Panc1 (cell line): ENCODE measurements around the gene PCDHB1. TPM values are rescaled to one million over a fixed set of nuclear protein-coding genes. Genes with fewer than 3 reads are reported as not detected.

Source experiments
- ATAC-seq: fragments of 200-7000 bp; cut with Tn5 transposase; 2 replicates; pipeline ENCODE4 v1.9.1; 2020; ENCODE audit warnings: mild to moderate bottlenecking, moderate library complexity
- BruUV-seq: library from RNA; stranded (reverse); fragments of 400-500 nt; replicated peaks from 2 replicates; lab custom pipeline; 2021; lab: Mats Ljungman, UMichigan
- CTCF ChIA-PET: fragments of 300-600 bp; sonication (Branson Sonifier 250); formaldehyde crosslinking; loops from one replicate; lab custom pipeline; 2022; ENCODE audit warnings: antibody characterized with exemption; lab: Charles Lee
- POLR2A ChIA-PET: fragments of 300-600 bp; sonication (Branson Sonifier 250); formaldehyde crosslinking; loops from one replicate; lab custom pipeline; 2022; ENCODE audit warnings: antibody characterized with exemption; lab: Charles Lee
- DNase-seq: peaks from one replicate; pipeline ENCODE4 v3.0.0-alpha.2; 2010; ENCODE audit warnings: low read depth, low spot score
- H3K27ac ChIP-seq: 2 replicates; pipeline ENCODE4 v1.5.1; 2011; ENCODE audit warnings: mild to moderate bottlenecking, low read length, inconsistent platforms
- H3K27me3 ChIP-seq: fragments of 200-500 bp; sonication (Bioruptor generic); 2 replicates; pipeline ENCODE4 v1.6.0; 2014; ENCODE audit warnings: low read length, inconsistent platforms; ENCODE audit not compliant: control insufficient read depth, insufficient read depth
- H3K36me3 ChIP-seq: fragments of 200-500 bp; sonication (Bioruptor generic); 2 replicates; pipeline ENCODE4 v1.5.1; 2014; ENCODE audit warnings: inconsistent platforms, mild to moderate bottlenecking, low read length, moderate library complexity; ENCODE audit not compliant: control insufficient read depth, insufficient read depth
- H3K4me1 ChIP-seq: 2 replicates; pipeline ENCODE4 v1.5.1; 2011; ENCODE audit warnings: inconsistent platforms, mild to moderate bottlenecking, low read length, moderate library complexity; ENCODE audit not compliant: control insufficient read depth, insufficient read depth
- H3K4me3 ChIP-seq, 2 experiments: 2 replicates each; pipeline ENCODE4 v1.5.1; 2011 to 2012; ENCODE audit warnings: low read depth in 2 of 2, low read length in 2 of 2, mild to moderate bottlenecking in 2 of 2, inconsistent platforms in 1 of 2, moderate library complexity in 1 of 2
- H3K9me3 ChIP-seq: fragments of 200-500 bp; sonication (Bioruptor generic); 2 replicates; pipeline ENCODE4 v1.5.1; 2014; ENCODE audit warnings: low read depth, mild to moderate bottlenecking, inconsistent platforms, low read length, moderate library complexity; ENCODE audit not compliant: control insufficient read depth, insufficient read depth
- CTCF ChIP-seq: fragments of 450-650 bp; IDR thresholded peaks from 2 replicates; pipeline ENCODE4 v1.5.1; 2017; ENCODE audit warnings: mild to moderate bottlenecking
- POLR2AphosphoS5 ChIP-seq: IDR thresholded peaks from 2 replicates; pipeline ENCODE4 v1.6.1; 2012; ENCODE audit warnings: mild to moderate bottlenecking, low read depth, low read length, moderate library complexity
- REST ChIP-seq, 2 experiments: IDR thresholded peaks; 2 replicates each; pipeline ENCODE4 v1.6.1; 2011 to 2012; ENCODE audit warnings: low read depth in 2 of 2, control low read depth in 1 of 2, low read length in 1 of 2, mild to moderate bottlenecking in 1 of 2, moderate library complexity in 1 of 2; ENCODE audit not compliant: insufficient read depth in 1 of 2
- SIN3A ChIP-seq: IDR thresholded peaks from 2 replicates; pipeline ENCODE4 v1.6.1; 2012; ENCODE audit warnings: low read depth, mild to moderate bottlenecking, low read length, moderate library complexity, borderline replicate concordance; ENCODE audit not compliant: insufficient read depth
- TCF7L2 ChIP-seq: IDR thresholded peaks from 2 replicates; pipeline ENCODE4 v1.6.1; 2011; ENCODE audit warnings: mild to moderate bottlenecking, low read depth, low read length, inconsistent platforms
- in situ Hi-C: cut with HindIII; loops from 2 replicates; pipeline ENCODE4 v1.10.0; 2016; ENCODE audit warnings: low sequenced_read_pairs, low pct_unique_long_range_greater_than_20kb
- intact Hi-C: fragments of 100-400 bp; cut with micrococcal nuclease; formaldehyde crosslinking; loops from one replicate; pipeline ENCODE4 v1.10.0; 2022; ENCODE audit not compliant: unreplicated experiment
- total RNA-seq: library from RNA; stranded (reverse); gene quantifications from one replicate; pipeline ENCODE4 v1.2.1, GENCODE V29; 2021; ENCODE audit not compliant: unreplicated experiment

Gene PCDHB1
- total RNA-seq, 1 experiment from 2014 or later: 0.05 TPM

GRCh38 chr5:141001844-141002604 lies 49.1 kb upstream of the PCDHB1 start:
- CTCF ChIA-PET: no interaction called here
- DNase-seq (no peak), ATAC-seq (peak; percentile 74)
- no peaks in the 10 kb centered on the region for H3K9me3 ChIP-seq
- H3K36me3 ChIP-seq: no peaks in the 10 kb centered on the region
- no TSS peak for BruUV-seq
- intact Hi-C loops: no loop called here
- H3K4me1 ChIP-seq: peaks cover 43% of the 10 kb centered on the region
- POLR2A ChIA-PET: no interaction called here
- in situ Hi-C loops: no loop called here
- H3K27ac ChIP-seq: peak overlapping the region; percentile 88
- TF ChIP-seq POLR2AphosphoS5 (no peak), REST (IDR thresholded peaks at IDR 0.05; ENCODE audit: insufficient read depth in 1 of 2, low read depth in 2 of 2, low read length in 1 of 2) (no peak), CTCF (no peak), TCF7L2 (no peak), SIN3A (no peak)
- peak overlapping the region; percentile 46 to 73 for H3K4me3 ChIP-seq
- no peaks in the 10 kb centered on the region for H3K27me3 ChIP-seq

- intact Hi-C loops (no loop called here), in situ Hi-C loops (no loop called here)
- Histone ChIP-seq H3K36me3 (no peaks in the 10 kb centered on the region), H3K4me1 (peaks cover 43% of the 10 kb centered on the region), H3K4me3 (peak overlapping the region in 1 of 2 experiments; percentile 73; a peak in 1 of 4 replicates), H3K27ac (peak overlapping the region; percentile 88), H3K9me3 (no peaks in the 10 kb centered on the region), H3K27me3 (no peaks in the 10 kb centered on the region)
- no TSS peak for BruUV-seq
- CTCF ChIA-PET: no interaction called here
- DNase-seq: no peak
- POLR2A ChIA-PET: no interaction called here
- TF ChIP-seq SIN3A (no peak), TCF7L2 (no peak), POLR2AphosphoS5 (no peak), CTCF (no peak), REST (IDR thresholded peaks at IDR 0.05; ENCODE audit: insufficient read depth in 1 of 2, low read depth in 2 of 2, low read length in 1 of 2) (no peak)
- no peak for ATAC-seq
Measured at GRCh38 chr5:141002605-141002965, 48.6 kb upstream of the PCDHB1 start.
